Muscle layer of colon (tissue), 2 donors: ENCODE data around the gene ZBTB7B.
A peak's percentile ranks its signal among the peaks of the same experiment; 100 is the strongest.

ENCODE experiments used
- H3K27ac ChIP-seq: one replicate; pipeline ENCODE4 v1.7.0; 2013; ENCODE audit warnings: low read depth, mild to moderate bottlenecking, low read length, moderate library complexity
- H3K27me3 ChIP-seq, 2 donors: one replicate each; pipeline ENCODE4 v1.7.0; 2013; ENCODE audit warnings: low read length in 2 of 2, mild to moderate bottlenecking in 2 of 2; ENCODE audit not compliant: insufficient read depth in 2 of 2, control insufficient read depth in 1 of 2
- H3K36me3 ChIP-seq: one replicate; pipeline ENCODE4 v1.7.0; 2013; ENCODE audit warnings: mild to moderate bottlenecking, low read length; ENCODE audit not compliant: insufficient read depth
- H3K4me1 ChIP-seq: one replicate; pipeline ENCODE4 v1.7.0; 2013; ENCODE audit warnings: mild to moderate bottlenecking, low read length; ENCODE audit not compliant: insufficient read depth
- H3K4me3 ChIP-seq, 2 donors: one replicate each; pipeline ENCODE4 v1.7.0; 2013; ENCODE audit warnings: low read length in 2 of 2, low read depth in 1 of 2, mild to moderate bottlenecking in 1 of 2, moderate library complexity in 1 of 2
- H3K9ac ChIP-seq: one replicate; pipeline ENCODE4 v1.7.0; 2013; ENCODE audit warnings: low read length
- H3K9me3 ChIP-seq: one replicate; pipeline ENCODE4 v1.7.0; 2013; ENCODE audit warnings: mild to moderate bottlenecking, low read length
- donor health status: abdominal sarcoma.
- donor health status: Adenocarcinoma of cecum.

Gene ZBTB7B

GRCh38 chr1:155062702-155063411 is 60.3 kb downstream of the ZBTB7B start:
- Histone ChIP-seq H3K27me3 (peaks cover 0 to 8% of the 10 kb centered on the region in 2 donors), H3K4me3 (peak overlapping the region in 1 of 2 donors; percentile 79), H3K36me3 (peaks cover 16% of the 10 kb centered on the region), H3K4me1 (peaks cover 28% of the 10 kb centered on the region), H3K27ac (no peak overlapping the region), H3K9ac (no peak overlapping the region), H3K9me3 (no peaks in the 10 kb centered on the region)

DNA sequence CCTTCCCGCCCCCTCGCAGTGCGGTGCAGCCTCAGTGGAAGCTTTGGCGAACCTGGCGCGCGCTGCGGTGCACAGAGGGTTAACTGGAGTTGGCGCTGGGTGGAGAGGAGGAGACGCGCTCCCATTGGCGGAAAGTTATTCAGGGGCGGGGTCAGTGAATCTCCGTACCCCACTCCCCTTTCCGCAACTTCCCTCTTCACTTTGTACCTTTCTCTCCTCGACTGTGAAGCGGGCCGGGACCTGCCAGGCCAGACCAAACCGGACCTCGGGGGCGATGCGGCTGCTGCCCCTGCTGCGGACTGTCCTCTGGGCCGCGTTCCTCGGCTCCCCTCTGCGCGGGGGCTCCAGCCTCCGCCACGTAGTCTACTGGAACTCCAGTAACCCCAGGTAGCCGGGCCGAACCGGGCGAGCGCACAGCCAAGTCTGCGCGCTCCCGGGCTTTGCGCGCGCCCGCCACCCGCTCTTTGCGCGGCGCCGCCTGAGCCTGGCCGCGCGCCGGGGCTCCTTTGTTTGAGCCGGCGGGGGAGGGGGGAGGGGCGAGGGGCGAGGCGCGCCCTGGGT is 61.0 kb downstream of the ZBTB7B start, which contains the start of gene EFNA4:
Gene EFNA4, plus strand, starts transcription at position 191 of the 561 bp plus-strand sequence. Its CDS starts 84 bp downstream, at position 275.
- peak within 1 kb of the TSS; percentile 78 for H3K27ac ChIP-seq
- H3K36me3 ChIP-seq: peaks cover 10% of the 10 kb centered on the region
- H3K4me3 ChIP-seq: peak within 1 kb of the TSS; percentile 79 to 88
- peaks cover 28% of the 10 kb centered on the region for H3K4me1 ChIP-seq
- no peak within 1 kb of the TSS for H3K9ac ChIP-seq
- H3K27me3 ChIP-seq: peaks cover 0 to 8% of the 10 kb centered on the region in 2 donors
- no peaks in the 10 kb centered on the region for H3K9me3 ChIP-seq

DNA sequence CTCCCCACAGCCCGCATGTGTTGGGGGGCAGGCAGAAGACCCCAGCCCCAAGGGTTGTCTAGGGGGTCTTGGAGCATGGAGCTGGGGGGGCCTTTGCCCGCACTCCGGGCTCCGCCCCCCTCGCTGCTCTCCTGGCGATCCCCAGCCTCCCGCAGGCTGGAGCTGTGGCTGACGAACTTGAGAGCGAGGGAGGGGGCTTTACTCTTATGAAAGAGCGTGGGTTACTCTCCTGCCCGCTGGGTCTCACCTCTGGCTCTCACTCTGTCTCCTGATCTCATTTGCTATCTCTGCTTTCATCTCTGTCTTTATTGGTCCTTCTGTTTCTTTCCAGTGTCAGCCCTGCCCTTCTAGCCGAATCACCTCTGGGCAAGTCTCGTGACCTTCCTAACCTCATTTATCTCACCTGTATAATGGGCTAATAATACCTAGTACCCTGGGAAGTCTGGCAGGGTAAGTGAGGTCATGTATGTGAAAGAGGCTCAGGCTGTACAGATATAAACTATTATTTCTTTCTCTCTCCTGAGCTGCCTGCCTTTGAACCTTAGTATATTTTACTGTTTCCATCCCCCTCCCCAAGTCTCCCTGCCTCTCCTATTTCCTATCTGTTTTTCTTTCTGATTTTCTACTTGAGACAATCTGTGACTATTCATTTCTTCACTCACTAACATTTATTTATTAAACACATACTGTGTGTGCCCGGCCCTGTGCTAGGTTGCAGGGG is 61.7 kb downstream of the ZBTB7B start:
- peak overlapping the region; percentile 79 to 88 for H3K4me3 ChIP-seq
- H3K4me1 ChIP-seq: peaks cover 28% of the 10 kb centered on the region
- H3K27me3 ChIP-seq: peaks cover 0 to 8% of the 10 kb centered on the region in 2 donors
- no peaks in the 10 kb centered on the region for H3K9me3 ChIP-seq
- peak overlapping the region; percentile 78 for H3K27ac ChIP-seq
- peaks cover 10% of the 10 kb centered on the region for H3K36me3 ChIP-seq
- H3K9ac ChIP-seq: no peak overlapping the region

GRCh38 chr1:155064832-155065429 is 62.3 kb downstream of the ZBTB7B start:
- no peak overlapping the region for H3K9ac ChIP-seq
- no peaks in the 10 kb centered on the region for H3K9me3 ChIP-seq
- H3K27me3 ChIP-seq: peaks cover 0 to 8% of the 10 kb centered on the region in 2 donors
- H3K27ac ChIP-seq: no peak overlapping the region
- peaks cover 28% of the 10 kb centered on the region for H3K4me1 ChIP-seq
- H3K36me3 ChIP-seq: peaks cover 6% of the 10 kb centered on the region
- H3K4me3 ChIP-seq: no peak overlapping the region

DNA sequence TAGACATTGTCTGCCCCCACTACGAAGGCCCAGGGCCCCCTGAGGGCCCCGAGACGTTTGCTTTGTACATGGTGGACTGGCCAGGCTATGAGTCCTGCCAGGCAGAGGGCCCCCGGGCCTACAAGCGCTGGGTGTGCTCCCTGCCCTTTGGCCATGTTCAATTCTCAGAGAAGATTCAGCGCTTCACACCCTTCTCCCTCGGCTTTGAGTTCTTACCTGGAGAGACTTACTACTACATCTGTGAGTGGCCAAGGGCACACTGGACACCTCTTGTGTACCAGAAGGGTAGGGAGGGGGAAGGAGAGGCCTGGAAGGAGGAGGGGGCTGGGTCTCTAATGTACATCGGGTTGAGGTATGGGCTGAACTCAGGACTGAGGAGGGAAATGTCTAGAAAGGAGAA is 64.2 kb downstream of the ZBTB7B start:
- H3K9ac ChIP-seq: no peak overlapping the region
- H3K27me3 ChIP-seq: peaks cover 0 to 6% of the 10 kb centered on the region in 2 donors
- H3K27ac ChIP-seq: no peak overlapping the region
- peaks cover 34% of the 10 kb centered on the region for H3K4me1 ChIP-seq
- H3K4me3 ChIP-seq: no peak overlapping the region
- no peaks in the 10 kb centered on the region for H3K9me3 ChIP-seq
- H3K36me3 ChIP-seq: no peaks in the 10 kb centered on the region
